GM12878 (cell line): ENCODE measurements around the gene NFKBIB. TPM values are rescaled to one million over a fixed set of nuclear protein-coding genes. Genes with fewer than 3 reads are reported as not detected.

Source experiments
- ATAC-seq: fragments of 200-7000 bp; cut with Tn5 transposase; 3 replicates; pipeline ENCODE4 v1.9.1; 2020; ENCODE audit warnings: mild to moderate bottlenecking, moderate library complexity
- BruUV-seq: library from RNA; stranded (reverse); fragments of 400-500 nt; replicated peaks from 2 replicates; lab custom pipeline; 2021; lab: Mats Ljungman, UMichigan
- CTCF ChIA-PET: fragments of 300-600 bp; sonication (Branson Sonifier 250); formaldehyde crosslinking; extraction: SDS; loops from one replicate; lab custom pipeline; 2021; ENCODE audit warnings: inconsistent platforms; lab: Yijun Ruan, JAX
- POLR2A ChIA-PET: fragments of 350-600 bp; formaldehyde crosslinking; extraction: SDS; loops from one replicate; lab custom pipeline; 2021; ENCODE audit warnings: inconsistent platforms; lab: Charles Lee
- RAD21 ChIA-PET: fragments of 300-600 bp; sonication (Branson Sonifier 250); formaldehyde crosslinking; loops from one replicate; lab custom pipeline; 2023; ENCODE audit warnings: antibody characterized with exemption; ENCODE audit not compliant: unreplicated experiment; lab: Charles Lee
- SMC1A ChIA-PET: fragments of 300-600 bp; sonication (Branson Sonifier 250); formaldehyde crosslinking; loops from one replicate; lab custom pipeline; 2023; ENCODE audit not compliant: unreplicated experiment, uncharacterized antibody; lab: Charles Lee
- DNase-seq: peaks from one replicate; pipeline ENCODE4 v3.0.0-alpha.2; 2011; ENCODE audit warnings: low read depth, low spot score
- FAIRE-seq: peaks from 3 replicates; lab custom pipeline; 2011; peaks lifted over from hg19 to GRCh38; lab: Jason Lieb, UNC
- H2AFZ ChIP-seq: 2 replicates; pipeline ENCODE4 v1.6.0; 2011; ENCODE audit warnings: low read depth, low read length, control low read depth; ENCODE audit not compliant: control insufficient read depth
- H3K27ac ChIP-seq: 2 replicates; pipeline ENCODE4 v1.5.1; 2011; ENCODE audit warnings: control low read depth; ENCODE audit not compliant: control insufficient read depth, insufficient read depth
- H3K27me3 ChIP-seq, 2 experiments: replicated peaks in 1 of 2; 2 replicates each; pipeline versions ENCODE4 v1.6.0 to v1.6.1; 2011; ENCODE audit warnings: low read length in 1 of 2; ENCODE audit not compliant: control insufficient read depth in 2 of 2, insufficient read depth in 2 of 2
- H3K36me3 ChIP-seq, 2 experiments: 2 replicates each; pipeline ENCODE4 v1.5.1; 2011; ENCODE audit warnings: low read length in 1 of 2; ENCODE audit not compliant: control insufficient read depth in 2 of 2, insufficient read depth in 2 of 2
- H3K4me1 ChIP-seq: 2 replicates; pipeline ENCODE4 v1.6.1; 2011; ENCODE audit warnings: mild to moderate bottlenecking, low read length, moderate library complexity, mixed read lengths; ENCODE audit not compliant: control insufficient read depth, insufficient read depth
- H3K4me2 ChIP-seq: 2 replicates; pipeline ENCODE4 v1.6.0; 2011; ENCODE audit warnings: control low read depth; ENCODE audit not compliant: control insufficient read depth, insufficient read depth
- H3K4me3 ChIP-seq: fragments of 200-600 bp; sonication (generic); 2 replicates; pipeline ENCODE4 v1.5.1; 2016
- H3K79me2 ChIP-seq: 2 replicates; pipeline ENCODE4 v1.6.0; 2011; ENCODE audit warnings: low read length; ENCODE audit not compliant: control insufficient read depth, insufficient read depth
- H3K9ac ChIP-seq: 2 replicates; pipeline ENCODE4 v1.8.0; 2011; ENCODE audit warnings: low read length, control low read depth, mixed read lengths; ENCODE audit not compliant: control insufficient read depth, insufficient read depth
- H3K9me3 ChIP-seq: replicated peaks from 3 replicates; pipeline ENCODE4 v1.5.1; 2011; ENCODE audit warnings: mild to moderate bottlenecking, low read length; ENCODE audit not compliant: control insufficient read depth, insufficient read depth
- H4K20me1 ChIP-seq: 2 replicates; pipeline ENCODE4 v1.6.0; 2011; ENCODE audit not compliant: control insufficient read depth, insufficient read depth
- ATF7 ChIP-seq: fragments of 450-650 bp; IDR thresholded peaks from 2 replicates; pipeline ENCODE4 v1.6.1; 2016; ENCODE audit warnings: low read depth, mild to moderate bottlenecking
- CBFB ChIP-seq: IDR thresholded peaks from 2 replicates; pipeline ENCODE4 v1.6.1; 2016; ENCODE audit warnings: antibody characterized with exemption, low read depth
- CREM ChIP-seq: IDR thresholded peaks from 2 replicates; pipeline ENCODE4 v1.6.1; 2014; ENCODE audit warnings: antibody characterized with exemption, low read depth
- MTA2 ChIP-seq: fragments of 450-650 bp; IDR thresholded peaks from 2 replicates; pipeline ENCODE4 v1.6.1; 2016; ENCODE audit warnings: low read depth, mild to moderate bottlenecking, moderate library complexity
- POLR2AphosphoS5 ChIP-seq: IDR thresholded peaks from 2 replicates; pipeline ENCODE4 v1.6.1; 2011; ENCODE audit warnings: mild to moderate bottlenecking, low read length, inconsistent platforms
- SUPT20H ChIP-seq: IDR thresholded peaks from 2 replicates; pipeline ENCODE4 v1.6.1; 2011; ENCODE audit warnings: low read depth, mild to moderate bottlenecking, low read length, moderate library complexity, borderline replicate concordance; ENCODE audit not compliant: control insufficient read depth
- TAF1 ChIP-seq: IDR thresholded peaks from 2 replicates; pipeline ENCODE4 v1.6.1; 2011; ENCODE audit warnings: mild to moderate bottlenecking, low read depth, low read length, borderline replicate concordance
- WGBS: methylation state at CpG from one replicate; pipeline ENCODE4 v1.1.6; 2016; ENCODE audit warnings: low lambda C conversion rate; ENCODE audit not compliant: insufficient replicate concordance, insufficient coverage; ENCODE audit errors: missing lambda C conversion rate; 5-methylcytosine and 5-hydroxymethylcytosine counted together
- in situ Hi-C: fragments of 300-500 bp; cut with MboI; formaldehyde crosslinking; loops from 9 replicates; pipeline ENCODE4 v1.14.3; 2018; ENCODE audit warnings: mixed read lengths
- intact Hi-C: fragments of 100-400 bp; cut with micrococcal nuclease; formaldehyde crosslinking; loops from one replicate; pipeline ENCODE4 v1.14.2; 2022; ENCODE audit not compliant: unreplicated experiment
- polyA plus RNA-seq, 11 experiments: library from polyadenylated mRNA; depleted of rRNA in 4 of 11; unstranded in 6 of 11; stranded (reverse) in 5 of 11; fragments of >200 nt; fragmentation: Nextera tagmentation in 4 of 11; fragmentation: Illumina TruSeq in 1 of 11; extraction: Ambion mirVana in 4 of 11; extraction: Trizol in 1 of 11; gene quantifications; 1 replicate in 1 of 11; 2 replicates in 10 of 11; pipeline versions ENCODE4 v1.2.1 to v1.2.3, GENCODE V29; 2011 to 2016; ENCODE audit warnings: inconsistent platforms in 2 of 11, missing spikeins in 2 of 11, low read depth in 1 of 11
- total RNA-seq, 4 experiments: library from RNA; depleted of rRNA in 3 of 4; stranded (reverse); fragments of >200 nt in 3 of 4; fragmentation: Illumina TruSeq in 1 of 4; extraction: Trizol in 1 of 4; gene quantifications; 2 replicates each; pipeline versions ENCODE4 v1.2.1 to v1.2.3, GENCODE V29; 2013 to 2021
- TF ChIP-seq, protein P1 (sequence below): fragments of 450-650 bp; IDR thresholded peaks from 2 replicates; pipeline ENCODE4 v1.6.1; 2018; ENCODE audit warnings: mild to moderate bottlenecking, low read depth, moderate library complexity; ENCODE audit not compliant: partially characterized antibody
- TF ChIP-seq, protein P2 (sequence below): fragments of 450-650 bp; IDR thresholded peaks from 2 replicates; pipeline ENCODE4 v1.6.1; 2017; ENCODE audit warnings: mild to moderate bottlenecking, low read depth, inconsistent platforms; ENCODE audit not compliant: poor library complexity, severe bottlenecking
- TF ChIP-seq, protein P3 (sequence below): fragments of 450-650 bp; formaldehyde crosslinking; IDR thresholded peaks from 2 replicates; pipeline ENCODE4 v1.4.0; 2020; ENCODE audit warnings: mild to moderate bottlenecking, moderate library complexity
- TF ChIP-seq, protein P4 (sequence below): fragments of 450-650 bp; conservative IDR thresholded peaks from 2 replicates; pipeline ENCODE4 v1.6.1; 2017; ENCODE audit warnings: mild to moderate bottlenecking, moderate library complexity

The NFKBIB gene
- total and polyA plus RNA-seq, 10 of the 15 experiments (the other 5 are each of a cell fraction or from before 2014, with no cell fraction given) = 1.2 to 60.9 (median 31.0) TPM

DNA sequence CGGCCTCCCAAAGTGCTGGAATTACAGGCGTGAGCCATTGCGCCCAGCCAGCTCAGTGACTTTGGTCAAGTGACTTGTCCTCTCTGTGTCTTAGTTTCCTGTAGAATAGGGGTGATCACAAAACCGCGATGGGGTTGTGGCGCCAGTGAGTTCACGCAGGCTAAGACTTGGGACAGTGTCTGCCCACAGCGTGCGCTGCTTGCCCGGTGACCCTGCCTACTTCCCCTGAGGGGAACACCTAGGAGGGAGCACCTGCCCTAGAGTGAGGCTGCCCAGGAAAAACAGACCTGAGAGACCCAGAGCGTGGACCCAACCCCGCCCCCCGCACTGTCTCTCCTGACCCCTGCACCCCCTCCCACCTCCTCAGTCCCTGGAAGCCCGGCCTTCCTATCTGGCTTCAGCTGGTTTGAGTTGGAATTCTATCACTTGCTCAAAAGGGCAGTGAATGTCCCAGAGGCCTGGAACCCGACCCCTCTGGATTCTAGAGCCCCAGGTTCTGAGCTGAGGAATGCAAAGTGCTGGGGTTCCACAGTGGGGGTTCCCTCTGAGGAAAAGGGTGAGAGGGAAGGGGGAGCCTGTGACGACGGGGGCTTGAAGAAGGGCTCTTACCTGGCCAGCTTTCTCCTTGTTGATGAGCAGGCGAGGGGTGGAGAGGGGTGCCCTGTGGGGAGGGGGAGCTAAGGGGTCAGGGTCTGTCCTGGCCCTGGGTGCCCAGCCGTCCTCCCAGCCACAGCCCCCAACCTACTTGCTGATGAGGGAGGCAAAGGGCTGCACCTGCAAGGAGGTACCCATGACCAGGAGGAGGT lies 19.5 kb upstream of the NFKBIB start:
- intact Hi-C loops (loop anchor here (10.0 kb wide), 2 partner anchors 45 to 95 kb away; partner anchors contain the start of genes ECH1 and LGALS7B), in situ Hi-C loops (no loop called here)
- CTCF ChIA-PET = interaction anchor here (3.5 to 4.8 kb wide), 2 partner anchors 8 to 50 kb away, joined by 20 to 62 read pairs; partner anchors contain the start of genes MRPS12 and SARS2
- BruUV-seq = no TSS peak
- no peaks in the 10 kb centered on the region; the same call in none of the 2 replicates for H3K79me2 ChIP-seq
- RAD21 ChIA-PET = no interaction called here
- H3K27ac ChIP-seq = no peak overlapping the region
- peaks cover 7% of the 10 kb centered on the region for H3K4me1 ChIP-seq
- FAIRE-seq (no peak), ATAC-seq (no peak), DNase-seq (no peak)
- H3K9me3 ChIP-seq = no peaks in the 10 kb centered on the region
- no peaks in the 10 kb centered on the region; a peak in 1 of 4 replicates for H3K36me3 ChIP-seq
- H3K27me3 ChIP-seq = no peaks in the 10 kb centered on the region
- SMC1A ChIA-PET = interaction anchor here (0.6 kb wide), 1 partner anchor 303 kb away, joined by 3 read pairs; no protein-coding TSS in a partner anchor
- POLR2A ChIA-PET = interaction anchor here (0.5 to 0.6 kb wide), 2 partner anchors 16 to 266 kb away, joined by 4 to 8 read pairs; no protein-coding TSS in a partner anchor
- H3K4me2 ChIP-seq = no peak overlapping the region
- 92% methylated on average over 19 of the region's 19 CpGs for WGBS
- no peak overlapping the region for H3K4me3 ChIP-seq
- H3K9ac ChIP-seq = no peak overlapping the region
- no peak overlapping the region for H2AFZ ChIP-seq
- H4K20me1 ChIP-seq = no peaks in the 10 kb centered on the region
- TF ChIP-seq CREM = no peak
- TF ChIP-seq TAF1 = no peak
- no peak for TF ChIP-seq ATF7
- TF ChIP-seq, protein P1, sequence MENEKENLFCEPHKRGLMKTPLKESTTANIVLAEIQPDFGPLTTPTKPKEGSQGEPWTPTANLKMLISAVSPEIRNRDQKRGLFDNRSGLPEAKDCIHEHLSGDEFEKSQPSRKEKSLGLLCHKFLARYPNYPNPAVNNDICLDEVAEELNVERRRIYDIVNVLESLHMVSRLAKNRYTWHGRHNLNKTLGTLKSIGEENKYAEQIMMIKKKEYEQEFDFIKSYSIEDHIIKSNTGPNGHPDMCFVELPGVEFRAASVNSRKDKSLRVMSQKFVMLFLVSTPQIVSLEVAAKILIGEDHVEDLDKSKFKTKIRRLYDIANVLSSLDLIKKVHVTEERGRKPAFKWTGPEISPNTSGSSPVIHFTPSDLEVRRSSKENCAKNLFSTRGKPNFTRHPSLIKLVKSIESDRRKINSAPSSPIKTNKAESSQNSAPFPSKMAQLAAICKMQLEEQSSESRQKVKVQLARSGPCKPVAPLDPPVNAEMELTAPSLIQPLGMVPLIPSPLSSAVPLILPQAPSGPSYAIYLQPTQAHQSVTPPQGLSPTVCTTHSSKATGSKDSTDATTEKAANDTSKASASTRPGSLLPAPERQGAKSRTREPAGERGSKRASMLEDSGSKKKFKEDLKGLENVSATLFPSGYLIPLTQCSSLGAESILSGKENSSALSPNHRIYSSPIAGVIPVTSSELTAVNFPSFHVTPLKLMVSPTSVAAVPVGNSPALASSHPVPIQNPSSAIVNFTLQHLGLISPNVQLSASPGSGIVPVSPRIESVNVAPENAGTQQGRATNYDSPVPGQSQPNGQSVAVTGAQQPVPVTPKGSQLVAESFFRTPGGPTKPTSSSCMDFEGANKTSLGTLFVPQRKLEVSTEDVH = no peak
- no peak for TF ChIP-seq CBFB
- TF ChIP-seq, protein P2, sequence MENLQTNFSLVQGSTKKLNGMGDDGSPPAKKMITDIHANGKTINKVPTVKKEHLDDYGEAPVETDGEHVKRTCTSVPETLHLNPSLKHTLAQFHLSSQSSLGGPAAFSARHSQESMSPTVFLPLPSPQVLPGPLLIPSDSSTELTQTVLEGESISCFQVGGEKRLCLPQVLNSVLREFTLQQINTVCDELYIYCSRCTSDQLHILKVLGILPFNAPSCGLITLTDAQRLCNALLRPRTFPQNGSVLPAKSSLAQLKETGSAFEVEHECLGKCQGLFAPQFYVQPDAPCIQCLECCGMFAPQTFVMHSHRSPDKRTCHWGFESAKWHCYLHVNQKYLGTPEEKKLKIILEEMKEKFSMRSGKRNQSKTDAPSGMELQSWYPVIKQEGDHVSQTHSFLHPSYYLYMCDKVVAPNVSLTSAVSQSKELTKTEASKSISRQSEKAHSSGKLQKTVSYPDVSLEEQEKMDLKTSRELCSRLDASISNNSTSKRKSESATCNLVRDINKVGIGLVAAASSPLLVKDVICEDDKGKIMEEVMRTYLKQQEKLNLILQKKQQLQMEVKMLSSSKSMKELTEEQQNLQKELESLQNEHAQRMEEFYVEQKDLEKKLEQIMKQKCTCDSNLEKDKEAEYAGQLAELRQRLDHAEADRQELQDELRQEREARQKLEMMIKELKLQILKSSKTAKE = no peak
- TF ChIP-seq POLR2AphosphoS5 = no peak
- TF ChIP-seq, protein P3, sequence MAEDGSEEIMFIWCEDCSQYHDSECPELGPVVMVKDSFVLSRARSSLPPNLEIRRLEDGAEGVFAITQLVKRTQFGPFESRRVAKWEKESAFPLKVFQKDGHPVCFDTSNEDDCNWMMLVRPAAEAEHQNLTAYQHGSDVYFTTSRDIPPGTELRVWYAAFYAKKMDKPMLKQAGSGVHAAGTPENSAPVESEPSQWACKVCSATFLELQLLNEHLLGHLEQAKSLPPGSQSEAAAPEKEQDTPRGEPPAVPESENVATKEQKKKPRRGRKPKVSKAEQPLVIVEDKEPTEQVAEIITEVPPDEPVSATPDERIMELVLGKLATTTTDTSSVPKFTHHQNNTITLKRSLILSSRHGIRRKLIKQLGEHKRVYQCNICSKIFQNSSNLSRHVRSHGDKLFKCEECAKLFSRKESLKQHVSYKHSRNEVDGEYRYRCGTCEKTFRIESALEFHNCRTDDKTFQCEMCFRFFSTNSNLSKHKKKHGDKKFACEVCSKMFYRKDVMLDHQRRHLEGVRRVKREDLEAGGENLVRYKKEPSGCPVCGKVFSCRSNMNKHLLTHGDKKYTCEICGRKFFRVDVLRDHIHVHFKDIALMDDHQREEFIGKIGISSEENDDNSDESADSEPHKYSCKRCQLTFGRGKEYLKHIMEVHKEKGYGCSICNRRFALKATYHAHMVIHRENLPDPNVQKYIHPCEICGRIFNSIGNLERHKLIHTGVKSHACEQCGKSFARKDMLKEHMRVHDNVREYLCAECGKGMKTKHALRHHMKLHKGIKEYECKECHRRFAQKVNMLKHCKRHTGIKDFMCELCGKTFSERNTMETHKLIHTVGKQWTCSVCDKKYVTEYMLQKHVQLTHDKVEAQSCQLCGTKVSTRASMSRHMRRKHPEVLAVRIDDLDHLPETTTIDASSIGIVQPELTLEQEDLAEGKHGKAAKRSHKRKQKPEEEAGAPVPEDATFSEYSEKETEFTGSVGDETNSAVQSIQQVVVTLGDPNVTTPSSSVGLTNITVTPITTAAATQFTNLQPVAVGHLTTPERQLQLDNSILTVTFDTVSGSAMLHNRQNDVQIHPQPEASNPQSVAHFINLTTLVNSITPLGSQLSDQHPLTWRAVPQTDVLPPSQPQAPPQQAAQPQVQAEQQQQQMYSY (CRISPR knock-in tag) = no peak
- TF ChIP-seq MTA2 = no peak
- TF ChIP-seq SUPT20H = no peak
- TF ChIP-seq, protein P4, sequence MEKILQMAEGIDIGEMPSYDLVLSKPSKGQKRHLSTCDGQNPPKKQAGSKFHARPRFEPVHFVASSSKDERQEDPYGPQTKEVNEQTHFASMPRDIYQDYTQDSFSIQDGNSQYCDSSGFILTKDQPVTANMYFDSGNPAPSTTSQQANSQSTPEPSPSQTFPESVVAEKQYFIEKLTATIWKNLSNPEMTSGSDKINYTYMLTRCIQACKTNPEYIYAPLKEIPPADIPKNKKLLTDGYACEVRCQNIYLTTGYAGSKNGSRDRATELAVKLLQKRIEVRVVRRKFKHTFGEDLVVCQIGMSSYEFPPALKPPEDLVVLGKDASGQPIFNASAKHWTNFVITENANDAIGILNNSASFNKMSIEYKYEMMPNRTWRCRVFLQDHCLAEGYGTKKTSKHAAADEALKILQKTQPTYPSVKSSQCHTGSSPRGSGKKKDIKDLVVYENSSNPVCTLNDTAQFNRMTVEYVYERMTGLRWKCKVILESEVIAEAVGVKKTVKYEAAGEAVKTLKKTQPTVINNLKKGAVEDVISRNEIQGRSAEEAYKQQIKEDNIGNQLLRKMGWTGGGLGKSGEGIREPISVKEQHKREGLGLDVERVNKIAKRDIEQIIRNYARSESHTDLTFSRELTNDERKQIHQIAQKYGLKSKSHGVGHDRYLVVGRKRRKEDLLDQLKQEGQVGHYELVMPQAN = no peak
